PC-9 (cell line): ENCODE measurements around the gene AQP3.

Experiments
- CTCF ChIP-seq: fragments of 200-600 bp; sonication (generic); conservative IDR thresholded peaks from 2 replicates; pipeline ENCODE4 v1.6.1; 2017; ENCODE audit warnings: mixed run types, antibody characterized with exemption, mild to moderate bottlenecking, moderate library complexity
- EZH2 ChIP-seq: fragments of 200-600 bp; sonication (generic); IDR thresholded peaks from 2 replicates; pipeline ENCODE4 v1.8.0; 2017; ENCODE audit warnings: antibody characterized with exemption, low read depth

- no peak for TF ChIP-seq EZH2
- no peak for TF ChIP-seq CTCF
These were observed 7.2 kb downstream of the AQP3 start for GRCh38 chr9:33440204-33440603.
